Middle frontal gyrus (tissue), 1 donor: Measurements from ENCODE around the gene ATP8A2.

Experiments used
- DNase-seq: peaks from one replicate; pipeline ENCODE4 v3.0.0-alpha.2; 2015; ENCODE audit warnings: low spot score; ENCODE audit errors: extremely low spot score

ATP8A2 gene

DNA sequence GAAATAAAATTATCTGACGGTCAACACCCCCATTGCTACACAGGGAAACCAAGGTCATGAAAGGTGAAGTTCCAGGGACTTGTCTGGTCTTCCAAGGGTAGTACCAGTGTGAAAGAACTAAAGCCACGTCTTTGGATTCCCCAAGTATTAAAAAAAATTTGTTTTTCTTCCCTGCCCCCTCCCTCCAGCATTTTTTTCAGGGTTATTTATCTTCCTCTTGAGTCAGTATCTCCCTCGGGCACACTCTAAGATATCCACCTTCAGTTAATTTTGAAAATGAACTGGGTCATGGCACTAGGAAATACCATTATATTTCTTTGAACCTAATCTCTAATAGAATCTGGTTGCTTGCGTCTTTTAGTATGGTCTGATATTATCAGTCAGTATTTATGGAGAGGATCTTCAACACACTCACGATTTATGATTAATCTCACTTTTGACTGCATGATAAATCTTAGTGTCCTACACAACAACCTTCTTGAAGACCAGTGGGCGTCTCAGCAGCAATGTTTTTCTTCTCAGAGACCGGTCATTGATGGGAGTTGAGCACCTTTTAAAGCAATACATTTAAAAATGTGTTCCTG, 9.1 kb downstream of the ATP8A2 start:
- DNase-seq, result no peak

DNA sequence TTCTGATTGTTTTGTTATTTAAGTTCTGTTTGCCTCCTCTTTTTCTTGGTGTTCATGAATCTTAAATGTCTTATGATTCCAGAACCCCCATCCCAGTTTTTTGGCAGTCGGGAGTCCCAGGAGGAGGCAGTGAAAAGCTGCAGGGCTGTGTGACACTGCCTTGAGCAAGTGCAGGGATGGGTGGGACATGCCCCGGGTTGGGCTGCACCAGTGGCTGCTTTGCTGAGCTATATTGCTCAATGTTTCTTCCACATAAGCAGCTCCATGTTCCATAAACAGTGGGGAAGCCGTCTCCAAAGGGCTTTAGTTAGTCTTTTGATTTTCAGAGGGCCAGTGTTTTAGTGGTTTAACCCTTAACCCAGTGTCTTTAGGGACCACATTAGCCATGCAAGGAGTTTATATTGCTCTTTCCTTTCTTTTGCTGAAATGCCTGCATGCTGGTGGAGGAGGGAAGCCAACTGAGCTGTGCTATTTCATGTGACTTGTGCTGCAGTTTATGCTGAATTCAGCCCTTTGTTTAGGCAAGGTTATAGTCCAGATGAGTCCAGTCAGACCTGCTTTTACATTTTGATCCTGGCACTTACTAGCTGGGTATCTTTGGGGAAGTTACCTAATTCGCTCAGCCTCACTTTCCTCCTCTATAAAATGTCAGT, 13.1 kb downstream of the ATP8A2 start:
- no peak for DNase-seq

DNA sequence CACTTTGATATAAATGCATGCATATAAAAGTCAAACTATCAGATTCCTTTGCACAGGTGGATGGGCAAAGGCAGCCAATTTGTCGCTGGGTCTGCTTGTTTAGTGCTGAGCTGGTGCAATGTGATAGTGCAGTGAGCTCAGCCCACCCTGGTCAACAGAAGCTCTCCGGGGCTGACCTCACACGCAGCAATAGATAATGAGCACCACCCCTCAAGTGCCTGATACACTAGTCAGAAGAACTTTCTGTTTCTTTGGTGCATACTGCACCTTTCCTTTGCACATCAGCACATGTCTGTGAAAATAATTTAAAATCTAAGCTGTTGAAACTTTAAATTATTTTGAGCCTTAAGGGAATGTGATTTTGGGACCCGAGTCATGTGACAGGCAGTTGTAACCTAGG, 20.2 kb downstream of the ATP8A2 start:
- no peak for DNase-seq

DNA sequence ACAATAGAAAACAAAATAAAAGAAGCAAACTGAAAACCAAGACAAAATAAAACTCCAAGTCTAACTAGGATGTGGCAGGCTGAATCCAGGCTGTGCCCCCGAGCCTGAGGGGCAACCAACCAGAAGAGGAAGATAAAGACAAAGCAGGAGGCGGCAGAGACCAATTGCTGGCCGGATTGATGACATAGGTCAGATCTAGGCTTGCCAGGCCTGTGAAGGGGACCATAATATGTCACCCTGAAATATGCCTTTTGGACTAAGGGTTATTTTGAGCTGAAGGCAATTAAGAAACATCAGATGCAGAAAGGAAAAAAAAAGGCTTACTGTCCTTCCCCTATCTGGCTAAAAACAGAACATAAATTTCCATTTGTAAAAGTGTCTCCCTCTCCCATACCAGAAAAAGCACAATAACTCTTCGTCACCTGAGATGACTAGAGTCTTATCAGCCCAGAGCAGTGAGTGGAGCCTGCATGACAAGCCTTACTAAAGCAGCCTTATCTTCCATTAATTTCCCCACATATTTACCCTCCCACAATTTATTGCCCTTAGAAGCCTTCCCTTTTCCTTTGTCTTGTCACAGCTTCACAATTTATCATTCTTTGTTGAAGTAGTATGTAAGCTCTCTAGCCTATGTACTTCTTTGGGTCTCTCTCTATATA, 22.8 kb downstream of the ATP8A2 start:
- DNase-seq, result no peak

DNA sequence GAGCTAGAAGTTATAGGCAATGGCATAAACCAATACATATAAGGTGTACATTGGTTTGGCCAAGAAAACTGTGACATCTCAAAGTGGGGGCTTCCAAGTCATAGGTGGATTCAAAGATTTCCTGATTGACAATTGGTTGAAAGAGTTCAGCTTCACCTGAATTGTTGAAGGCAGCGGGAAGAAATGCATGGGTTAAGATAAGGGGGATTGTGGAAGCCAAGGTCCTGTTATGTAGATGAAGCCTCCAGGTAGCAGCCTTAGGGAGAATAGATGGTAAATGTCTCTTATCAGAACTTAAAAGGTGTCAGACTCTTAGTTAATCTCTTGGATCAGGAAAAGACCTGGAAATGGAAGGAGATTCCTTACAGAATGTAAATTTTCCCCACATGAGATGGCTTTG, 26.0 kb downstream of the ATP8A2 start:
- no peak for DNase-seq

DNA sequence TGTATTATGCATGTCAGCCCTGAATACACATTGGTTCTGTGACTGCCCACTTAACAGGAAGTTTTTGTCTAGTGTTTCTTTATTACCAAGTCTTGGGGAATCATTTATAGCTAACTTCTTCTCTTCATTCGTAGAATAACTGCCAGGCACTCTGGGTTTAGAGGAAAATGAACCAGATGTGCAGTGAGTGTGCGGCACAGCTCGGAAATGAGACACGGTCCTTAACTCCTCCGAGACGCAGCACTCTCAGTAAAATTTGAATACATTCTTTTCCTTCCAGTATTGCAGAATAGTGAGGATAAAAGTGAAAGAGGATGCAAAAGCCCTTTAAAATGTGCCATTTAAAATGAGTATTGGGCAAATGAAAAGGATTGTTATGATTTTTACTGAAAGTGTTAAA, 29.2 kb downstream of the ATP8A2 start:
- DNase-seq, result no peak

DNA sequence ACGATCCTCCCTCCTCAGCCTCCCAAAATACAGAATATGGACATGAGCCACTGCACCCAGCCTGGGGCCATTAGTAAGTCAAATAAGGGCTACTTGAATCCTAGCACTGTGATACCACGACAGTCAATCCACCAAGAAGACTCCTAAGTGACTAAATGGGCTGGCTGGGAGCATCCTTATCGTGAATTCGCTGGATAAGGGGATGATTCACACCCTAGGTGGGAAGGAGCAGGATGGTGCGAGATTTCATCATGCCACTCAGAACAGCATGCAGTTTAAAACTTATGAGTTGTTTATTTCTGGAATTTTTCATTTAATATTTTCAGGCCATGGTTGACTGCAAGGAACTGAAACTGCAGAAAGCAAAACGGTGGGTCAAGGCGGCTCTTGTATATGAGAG, 30.2 kb downstream of the ATP8A2 start:
- no peak for DNase-seq

DNA sequence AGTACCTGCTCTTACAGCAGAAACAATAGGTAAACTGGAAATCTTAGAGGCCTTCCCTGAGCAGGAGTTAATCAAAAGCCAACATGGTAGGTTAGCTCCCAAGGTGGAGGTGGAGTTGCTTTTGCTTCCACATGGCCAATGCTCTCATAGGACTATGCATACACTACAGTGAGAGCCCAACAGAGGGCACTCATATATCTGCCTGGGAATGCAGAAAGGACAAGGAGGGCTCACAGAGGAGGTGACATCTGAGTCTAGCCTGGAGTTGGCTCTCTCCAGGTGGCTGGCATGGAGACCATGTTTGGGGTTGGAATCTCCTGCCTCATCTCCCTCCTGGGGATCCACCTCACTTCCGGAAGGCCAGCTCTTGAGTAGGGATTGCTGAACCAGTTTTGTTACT, 34.6 kb downstream of the ATP8A2 start:
- DNase-seq, result no peak

DNA sequence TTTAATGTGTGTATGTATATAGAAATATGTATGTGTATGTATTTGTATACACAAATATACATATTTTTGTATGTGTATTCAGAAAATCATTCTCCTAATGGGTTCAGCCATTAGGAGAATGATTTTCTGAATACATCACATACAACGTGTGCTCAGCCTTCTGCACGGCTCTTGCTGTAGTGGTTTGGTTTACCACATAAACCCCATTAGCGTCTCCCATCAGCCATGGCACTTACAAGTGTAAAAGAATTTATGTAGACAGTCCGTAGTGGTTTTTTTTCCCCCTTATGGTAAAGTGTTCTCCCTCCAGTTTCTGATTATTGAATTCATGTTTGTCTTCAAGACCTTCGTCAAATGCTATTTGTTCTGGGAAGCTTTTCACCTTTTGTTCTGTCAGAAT, 38.2 kb downstream of the ATP8A2 start:
- no peak for DNase-seq

DNA sequence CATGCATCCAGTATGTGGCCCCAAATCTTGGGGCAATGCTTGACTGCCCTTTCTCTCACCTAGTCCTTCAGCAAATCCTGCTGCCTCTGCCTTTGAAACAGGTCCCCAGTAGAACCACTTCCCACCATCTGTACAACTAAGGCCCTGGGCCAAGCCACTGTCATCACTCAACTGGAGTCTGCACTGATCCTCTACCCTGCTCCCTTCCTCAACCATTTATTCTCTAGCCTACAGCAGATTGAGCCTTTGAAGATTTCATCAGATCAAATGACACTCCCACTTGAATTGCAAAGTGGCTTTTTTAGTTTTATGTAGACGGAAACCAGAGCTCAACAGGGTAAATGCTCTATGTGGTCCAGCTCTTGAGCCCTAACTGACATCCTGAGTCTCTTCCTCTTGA, 43.5 kb downstream of the ATP8A2 start:
- DNase-seq, result no peak

DNA sequence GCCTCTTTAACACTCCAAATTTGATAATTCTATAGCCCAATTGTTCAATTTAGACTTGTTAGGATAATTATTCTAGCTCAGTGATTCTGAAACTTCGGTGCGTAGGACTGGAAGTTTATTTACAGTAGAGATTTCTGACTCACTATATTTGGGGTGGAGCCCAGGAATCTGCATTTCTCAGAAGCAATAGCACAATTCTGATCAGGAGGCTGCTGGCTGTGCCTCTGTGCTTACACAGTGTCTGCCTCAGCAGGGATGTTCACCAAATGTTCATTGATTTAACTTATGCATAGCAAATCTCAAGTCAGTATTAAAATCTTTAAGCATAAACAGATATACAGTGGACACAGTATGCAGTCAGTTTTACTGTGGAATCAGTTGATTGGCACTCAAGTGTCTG, 45.8 kb downstream of the ATP8A2 start:
- DNase-seq, result no peak

DNA sequence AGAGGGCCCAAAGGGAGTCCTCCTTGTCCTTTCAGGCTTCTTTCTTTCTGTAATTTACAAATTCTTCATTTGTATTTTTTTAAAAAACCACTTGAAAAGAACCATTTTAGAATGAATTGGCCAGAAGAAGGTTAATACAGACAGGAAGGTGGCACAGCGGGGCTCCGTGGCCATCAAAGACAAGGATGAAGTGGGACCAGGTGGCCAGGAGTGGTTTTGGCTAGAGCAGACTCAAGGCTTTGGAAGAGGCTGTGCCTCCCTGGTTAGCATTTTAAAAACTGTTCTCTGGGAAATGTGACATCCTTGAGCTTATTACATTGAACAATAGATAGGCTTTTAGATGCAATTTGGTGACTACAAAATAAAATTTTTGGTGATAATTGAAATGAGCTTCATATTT, 48.4 kb downstream of the ATP8A2 start:
- DNase-seq, result no peak

DNA sequence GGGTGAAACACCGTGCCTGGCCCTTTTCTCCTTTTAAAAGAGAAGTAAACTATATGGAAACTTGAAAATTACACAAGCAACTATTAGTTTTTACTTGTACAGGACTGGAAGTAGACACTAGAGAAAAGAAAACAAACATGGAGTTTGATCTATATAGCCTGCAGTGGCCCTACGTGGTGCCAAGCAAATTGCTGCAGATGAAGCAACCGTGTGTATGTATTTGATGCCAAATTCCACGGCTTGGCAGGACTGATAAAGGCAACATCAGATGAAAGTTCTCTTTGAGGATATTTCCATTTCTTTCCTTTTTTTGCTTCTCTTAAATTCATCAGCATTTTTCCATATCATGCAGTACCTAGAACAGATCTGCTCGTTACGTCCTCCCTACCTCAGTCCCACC, 49.8 kb downstream of the ATP8A2 start:
- no peak for DNase-seq

DNA sequence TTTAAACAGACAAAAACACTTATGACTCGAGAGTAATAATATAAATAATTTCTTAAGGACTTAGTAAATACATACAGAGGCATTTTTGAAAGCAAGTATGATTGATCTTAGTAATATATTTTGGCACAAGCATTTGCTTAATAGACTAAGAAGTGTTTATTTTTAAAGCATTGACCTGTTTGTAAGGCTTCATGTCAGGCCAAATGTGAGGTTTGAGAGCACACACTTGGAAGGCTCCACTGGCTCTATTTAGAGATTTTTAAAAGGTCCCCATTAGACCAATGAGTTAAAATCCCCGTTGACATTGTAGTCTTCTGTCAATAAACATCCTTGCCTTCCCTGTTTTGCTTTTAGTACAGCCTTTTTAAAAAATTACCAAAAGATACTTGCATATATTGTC, 50.4 kb downstream of the ATP8A2 start:
- no peak for DNase-seq

DNA sequence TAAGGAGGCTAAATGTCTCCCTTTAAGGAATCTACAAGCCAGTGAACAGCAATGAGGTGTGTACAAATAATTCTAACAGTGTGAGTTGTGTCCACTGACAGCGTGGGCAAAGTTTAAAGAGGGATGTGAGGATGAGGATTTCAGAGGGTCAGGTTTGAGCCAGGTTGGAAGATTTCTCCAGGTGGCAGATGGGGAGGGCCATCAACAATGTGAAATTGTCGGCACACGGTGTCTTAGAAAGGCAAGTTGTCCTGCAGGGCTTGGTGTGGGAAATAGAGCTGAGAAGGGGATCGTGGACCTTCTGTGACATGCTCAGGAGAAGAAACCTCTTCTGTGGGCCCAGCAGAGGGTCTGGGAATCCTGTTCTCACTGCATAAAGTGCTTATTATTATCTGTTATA, 52.1 kb downstream of the ATP8A2 start:
- no peak for DNase-seq

DNA sequence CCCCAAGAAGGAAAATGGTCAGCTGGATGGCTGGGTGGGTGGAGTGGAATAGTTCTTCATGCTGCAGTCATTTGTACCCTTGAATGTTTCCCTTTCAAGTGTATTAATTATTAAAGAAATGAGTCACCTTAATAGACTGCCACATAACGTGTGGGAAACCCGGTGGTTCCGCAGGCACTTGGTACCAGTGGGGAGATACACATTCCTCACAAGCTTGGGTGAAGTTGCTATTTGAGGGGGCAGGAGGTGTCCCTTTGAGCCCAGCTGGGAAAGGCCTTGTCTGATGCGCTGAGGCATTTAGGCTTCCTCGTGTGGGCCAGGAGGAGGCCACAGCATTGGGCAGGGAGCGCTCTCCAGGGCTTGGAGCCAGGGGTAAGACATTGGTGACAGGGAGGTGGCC, 57.7 kb downstream of the ATP8A2 start:
- no peak for DNase-seq

DNA sequence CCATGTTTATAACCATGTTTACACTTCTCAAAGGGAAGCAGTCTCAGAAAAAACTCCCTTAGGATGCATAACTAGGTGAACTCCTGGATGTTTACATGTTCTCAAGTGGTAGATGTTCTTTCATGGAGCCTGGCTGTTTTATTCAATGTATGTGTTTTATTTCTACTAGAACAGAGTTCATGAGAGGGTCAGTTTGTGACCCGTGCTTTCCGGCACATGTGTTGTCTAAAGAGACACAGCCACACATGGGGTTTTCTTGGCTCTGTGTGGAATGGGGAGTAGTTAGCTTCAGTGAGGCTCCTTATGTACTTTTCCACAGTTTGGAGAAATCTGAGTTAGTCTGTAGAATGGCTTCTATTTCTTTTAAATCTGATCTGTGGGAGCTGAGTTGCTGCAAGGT, 60.9 kb downstream of the ATP8A2 start:
- no peak for DNase-seq

DNA sequence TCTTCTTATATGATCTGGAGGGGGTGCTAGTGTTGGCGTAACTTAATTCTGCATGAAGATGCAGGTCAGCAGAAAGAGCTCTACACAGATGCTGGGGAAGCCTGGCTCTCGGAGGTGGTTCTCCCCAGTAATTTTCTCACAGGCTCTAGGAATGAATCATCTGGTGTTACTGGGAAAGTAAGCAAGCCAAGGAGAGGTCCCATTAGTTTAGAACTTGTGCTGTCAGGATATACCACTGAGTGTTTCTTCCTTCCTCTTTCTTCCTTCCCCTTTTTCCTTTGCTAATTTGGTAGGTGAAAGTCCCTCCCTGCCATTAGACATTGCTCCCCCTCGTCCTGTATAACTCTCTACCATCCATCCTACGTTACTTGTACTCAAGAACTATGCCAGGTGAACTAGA, 68.3 kb downstream of the ATP8A2 start:
- DNase-seq, result no peak

DNA sequence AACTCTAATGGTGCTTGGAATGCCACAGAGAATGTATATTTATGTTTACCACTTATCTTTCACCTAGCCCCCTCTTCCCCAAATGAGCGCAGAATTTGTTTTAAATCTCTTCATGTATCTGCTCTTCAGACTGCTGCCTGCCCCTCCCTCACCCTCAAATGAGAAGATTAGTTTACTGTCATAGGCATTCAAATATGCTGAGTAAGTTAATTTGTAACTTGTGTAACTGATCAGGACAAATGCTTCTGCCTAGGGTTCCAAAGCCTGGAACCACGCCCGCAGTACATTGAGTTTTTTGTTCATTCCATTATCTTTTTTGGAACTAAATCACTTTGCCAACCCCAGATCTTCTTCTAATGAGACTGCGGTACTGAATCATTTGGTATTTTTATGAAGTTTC, 74.5 kb downstream of the ATP8A2 start:
- DNase-seq, result no peak

DNA sequence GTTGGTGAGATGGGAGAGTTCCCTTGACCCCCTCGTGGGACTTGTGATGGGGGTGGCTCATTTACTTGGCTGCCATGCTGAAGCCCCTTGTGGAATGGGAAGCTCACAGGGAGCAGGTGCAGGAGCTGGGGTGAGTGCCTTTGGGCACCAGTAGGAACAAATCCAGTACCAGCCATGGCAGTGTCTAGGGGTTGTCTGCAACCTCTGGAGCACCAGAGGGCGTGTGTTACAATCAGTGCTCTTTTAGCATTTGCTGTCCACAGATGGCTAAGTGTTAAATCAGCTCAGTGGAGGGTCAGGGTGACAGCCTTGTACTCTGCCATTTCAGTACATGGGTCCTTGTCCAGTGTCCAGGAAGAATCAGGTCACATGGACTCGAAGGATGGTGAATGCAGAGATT, 75.6 kb downstream of the ATP8A2 start:
- no peak for DNase-seq

DNA sequence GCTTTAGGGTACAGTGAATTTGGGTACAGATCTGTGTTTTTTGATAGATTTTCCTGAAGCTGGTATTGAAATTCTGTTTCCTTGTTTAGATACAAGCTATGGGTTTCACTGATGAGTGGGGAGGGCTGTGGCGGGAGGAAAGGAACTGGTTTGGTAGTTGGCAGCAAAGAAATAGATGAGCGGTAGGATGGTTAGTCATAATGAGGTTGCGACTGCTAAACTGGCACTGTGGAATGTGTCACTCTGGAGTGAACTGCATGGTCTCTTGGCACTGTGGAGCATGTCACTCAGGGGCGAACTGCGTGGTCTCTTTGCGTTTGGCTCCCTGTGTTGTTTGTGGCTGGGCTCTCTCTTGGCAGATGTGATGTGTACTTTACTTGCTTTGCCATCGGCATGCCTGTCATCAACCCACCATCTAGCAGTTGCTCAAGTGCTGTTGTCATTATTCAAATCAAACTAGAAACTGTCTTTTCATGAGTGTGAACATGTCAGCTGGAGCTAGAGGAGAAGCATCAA, 82.1 kb downstream of the ATP8A2 start:
- no peak for DNase-seq

DNA sequence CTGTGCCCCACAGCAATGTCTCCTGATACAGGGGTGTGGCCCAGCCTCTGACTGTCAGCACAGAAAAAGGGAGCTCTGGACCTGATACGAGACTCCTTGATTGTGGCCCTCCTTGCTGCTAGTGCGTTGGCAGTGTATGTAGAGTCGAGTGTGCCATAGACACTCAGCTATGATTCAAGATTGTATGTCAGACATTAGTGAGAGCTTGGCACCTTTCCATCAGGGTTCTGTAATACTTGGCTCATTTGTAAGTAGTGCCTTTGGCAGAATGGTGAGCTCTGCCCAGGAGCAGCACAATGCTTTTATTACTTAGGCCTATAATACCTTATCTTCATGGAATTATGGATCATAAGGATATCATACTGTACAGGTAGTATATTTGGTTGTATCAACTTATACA, 83.4 kb downstream of the ATP8A2 start:
- DNase-seq, result no peak

DNA sequence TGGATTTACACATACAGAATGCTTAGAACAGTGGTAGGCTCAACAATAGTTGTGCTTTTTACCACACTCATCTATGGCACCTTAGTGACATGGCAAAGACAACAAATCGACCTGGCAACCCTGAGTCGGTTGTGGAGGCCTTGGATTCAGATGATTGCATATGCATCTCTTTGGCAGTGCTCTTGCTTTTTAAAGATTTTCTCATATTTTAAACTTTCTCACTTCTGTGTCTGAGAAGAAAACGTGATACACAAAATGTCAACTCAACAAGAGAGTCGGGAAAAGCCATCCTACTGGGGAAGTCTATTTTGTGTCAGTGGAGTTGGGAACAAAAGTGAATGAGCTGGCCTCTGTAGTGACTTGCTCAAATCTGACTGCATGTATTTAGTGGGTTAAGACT, 85.8 kb downstream of the ATP8A2 start:
- DNase-seq, result no peak
